IMR-90 (cell line): ENCODE data around the gene RPS10. TPM values are rescaled to one million over a fixed set of nuclear protein-coding genes. Genes with fewer than 3 reads are reported as not detected.

Source experiments
- ATAC-seq: fragments of 200-7000 bp; cut with Tn5 transposase; 2 replicates; pipeline ENCODE4 v1.9.1; 2020; ENCODE audit warnings: low read depth, mild to moderate bottlenecking, moderate library complexity
- BruUV-seq: library from RNA; stranded (reverse); fragments of 400-500 nt; replicated peaks from 2 replicates; lab custom pipeline; 2021; lab: Mats Ljungman, UMichigan
- CTCF ChIA-PET: fragments of 300-600 bp; formaldehyde crosslinking; extraction: SDS; loops from one replicate; lab custom pipeline; 2021; ENCODE audit warnings: antibody characterized with exemption; lab: Yijun Ruan, JAX
- POLR2A ChIA-PET: fragments of 300-600 bp; sonication (Branson Sonifier 250); formaldehyde crosslinking; loops from one replicate; lab custom pipeline; 2022; ENCODE audit warnings: antibody characterized with exemption; ENCODE audit not compliant: unreplicated experiment; lab: Charles Lee
- DNase-seq: peaks from one replicate; pipeline ENCODE4 v3.0.0; 2013
- H2AFZ ChIP-seq: replicated peaks from 2 replicates; pipeline ENCODE3; 2013; ENCODE audit warnings: low read length, mild to moderate bottlenecking; ENCODE audit not compliant: poor library complexity
- H2AK5ac ChIP-seq: 2 replicates; pipeline ENCODE4 v1.6.1; 2013; ENCODE audit warnings: low read depth, low read length, inconsistent platforms
- H2AK9ac ChIP-seq: replicated peaks from 2 replicates; pipeline ENCODE3; 2013; ENCODE audit warnings: mild to moderate bottlenecking, low read depth, low read length, moderate library complexity; ENCODE audit not compliant: poor library complexity
- H2BK120ac ChIP-seq: 2 replicates; pipeline ENCODE4 v1.6.1; 2013; ENCODE audit warnings: low read depth, low read length, inconsistent platforms
- H2BK15ac ChIP-seq: 3 replicates; pipeline ENCODE4 v1.6.1; 2013; ENCODE audit warnings: low read depth, low read length, inconsistent platforms
- H2BK20ac ChIP-seq: 2 replicates; pipeline ENCODE4 v1.6.1; 2013; ENCODE audit warnings: low read depth, mild to moderate bottlenecking, inconsistent platforms, low read length, moderate library complexity
- H2BK5ac ChIP-seq: 2 replicates; pipeline ENCODE4 v1.6.1; 2013; ENCODE audit warnings: mild to moderate bottlenecking, low read depth, low read length, inconsistent platforms; ENCODE audit not compliant: poor library complexity, severe bottlenecking
- H3K14ac ChIP-seq: replicated peaks from 2 replicates; pipeline ENCODE4 v1.6.1; 2013; ENCODE audit warnings: low read depth, low read length, inconsistent platforms
- H3K18ac ChIP-seq: 2 replicates; pipeline ENCODE4 v1.6.1; 2013; ENCODE audit warnings: low read depth, low read length, control low read depth
- H3K23ac ChIP-seq: 2 replicates; pipeline ENCODE4 v1.6.1; 2013; ENCODE audit warnings: low read depth, low read length, inconsistent platforms
- H3K27ac ChIP-seq: 2 replicates; pipeline ENCODE4 v1.5.1; 2013; ENCODE audit warnings: mild to moderate bottlenecking, control low read depth, low read length; ENCODE audit not compliant: insufficient read depth
- H3K27me3 ChIP-seq: 2 replicates; pipeline ENCODE4 v1.6.1; 2013; ENCODE audit warnings: low read length; ENCODE audit not compliant: control insufficient read depth, insufficient read depth
- H3K36me3 ChIP-seq: 2 replicates; pipeline ENCODE4 v1.6.1; 2013; ENCODE audit warnings: low read length, mixed read lengths; ENCODE audit not compliant: control insufficient read depth, insufficient read depth
- H3K4ac ChIP-seq: 2 replicates; pipeline ENCODE4 v1.6.1; 2013; ENCODE audit warnings: low read depth, low read length, inconsistent platforms
- H3K4me1 ChIP-seq: 2 replicates; pipeline ENCODE4 v1.6.1; 2013; ENCODE audit warnings: low read length, mixed read lengths; ENCODE audit not compliant: control insufficient read depth, insufficient read depth
- H3K4me2 ChIP-seq: 2 replicates; pipeline ENCODE4 v1.6.1; 2013; ENCODE audit warnings: low read depth, mild to moderate bottlenecking, control low read depth, low read length, moderate library complexity
- H3K4me3 ChIP-seq: 2 replicates; pipeline ENCODE4 v1.5.1; 2013; ENCODE audit warnings: low read depth, mild to moderate bottlenecking, control low read depth, low read length, moderate library complexity; ENCODE audit not compliant: insufficient read depth
- H3K56ac ChIP-seq: 2 replicates; pipeline ENCODE4 v1.6.1; 2013; ENCODE audit warnings: low read length, inconsistent platforms; ENCODE audit not compliant: insufficient read depth; ENCODE audit errors: extremely low read depth
- H3K79me1 ChIP-seq, 2 experiments: 2 replicates each; pipeline ENCODE4 v1.6.1; 2013; ENCODE audit warnings: low read length in 2 of 2, inconsistent platforms in 1 of 2, low read depth in 1 of 2
- H3K9ac ChIP-seq: 2 replicates; pipeline ENCODE4 v1.6.1; 2013; ENCODE audit warnings: low read depth, low read length, control low read depth
- H3K9me1 ChIP-seq: 2 replicates; pipeline ENCODE4 v1.6.1; 2013; ENCODE audit warnings: low read length, inconsistent platforms; ENCODE audit not compliant: insufficient read depth
- H3K9me3 ChIP-seq: 2 replicates; pipeline ENCODE4 v1.6.1; 2013; ENCODE audit warnings: low read length; ENCODE audit not compliant: control insufficient read depth, insufficient read depth
- H4K20me1 ChIP-seq: 2 replicates; pipeline ENCODE4 v1.6.1; 2013; ENCODE audit warnings: low read length, inconsistent platforms; ENCODE audit not compliant: insufficient read depth
- H4K5ac ChIP-seq: 2 replicates; pipeline ENCODE4 v1.6.1; 2013; ENCODE audit warnings: mild to moderate bottlenecking, low read depth, low read length, control low read depth
- H4K8ac ChIP-seq, 2 experiments: 2 replicates each; pipeline ENCODE4 v1.6.1; 2013; ENCODE audit warnings: low read depth in 2 of 2, low read length in 2 of 2, control low read depth in 1 of 2, inconsistent platforms in 1 of 2
- H4K91ac ChIP-seq: 2 replicates; pipeline ENCODE4 v1.6.1; 2013; ENCODE audit warnings: low read depth, low read length, inconsistent platforms; ENCODE audit not compliant: insufficient read depth
- BHLHE40 ChIP-seq: fragments of 150-350 bp; IDR thresholded peaks from 2 replicates; pipeline ENCODE4 v1.6.1; 2016; ENCODE audit warnings: mild to moderate bottlenecking, low read depth, low read length
- CEBPB ChIP-seq: IDR thresholded peaks from 2 replicates; pipeline ENCODE4 v1.6.1; 2012; ENCODE audit warnings: low read depth, low read length, improper control_type of control experiment
- CHD1 ChIP-seq: IDR thresholded peaks from 2 replicates; pipeline ENCODE4 v1.6.1; 2012; ENCODE audit warnings: low read depth, low read length, improper control_type of control experiment
- CTCF ChIP-seq: conservative IDR thresholded peaks from 2 replicates; pipeline ENCODE4 v1.5.1; 2012; ENCODE audit warnings: mild to moderate bottlenecking, low read depth, low read length, improper control_type of control experiment
- FOS ChIP-seq: fragments of 150-350 bp; IDR thresholded peaks from 2 replicates; pipeline ENCODE4 v1.6.1; 2016; ENCODE audit warnings: low read depth, low read length
- MAFK ChIP-seq: IDR thresholded peaks from 2 replicates; pipeline ENCODE4 v1.6.1; 2012; ENCODE audit warnings: low read depth, low read length, improper control_type of control experiment
- MAZ ChIP-seq: IDR thresholded peaks from 2 replicates; pipeline ENCODE4 v1.6.1; 2012; ENCODE audit warnings: low read depth, mild to moderate bottlenecking, low read length, improper control_type of control experiment, moderate library complexity, borderline replicate concordance
- MXI1 ChIP-seq: IDR thresholded peaks from 2 replicates; pipeline ENCODE4 v1.6.1; 2012; ENCODE audit warnings: low read depth, mild to moderate bottlenecking, low read length, moderate library complexity, borderline replicate concordance
- NFE2L2 ChIP-seq: fragments of 150-350 bp; IDR thresholded peaks from 2 replicates; pipeline ENCODE4 v1.6.1; 2016; ENCODE audit warnings: low read depth, mild to moderate bottlenecking, low read length
- POLR2A ChIP-seq: IDR thresholded peaks from 2 replicates; pipeline ENCODE4 v1.6.1; 2012; ENCODE audit warnings: mild to moderate bottlenecking, low read depth, low read length
- RAD21 ChIP-seq: IDR thresholded peaks from 2 replicates; pipeline ENCODE4 v1.6.1; 2012; ENCODE audit warnings: low read length, improper control_type of control experiment
- RCOR1 ChIP-seq: IDR thresholded peaks from 2 replicates; pipeline ENCODE4 v1.6.1; 2012; ENCODE audit warnings: mild to moderate bottlenecking, low read length, improper control_type of control experiment; ENCODE audit not compliant: insufficient replicate concordance
- RFX5 ChIP-seq: IDR thresholded peaks from 2 replicates; pipeline ENCODE4 v1.8.0; 2012; ENCODE audit warnings: low read depth, mild to moderate bottlenecking, low read length, moderate library complexity
- WGBS, 2 experiments: methylation state at CpG; one replicate each; pipeline versions ENCODE4 v1.1.5 to v1.1.7; 2013; ENCODE audit warnings: missing lambda C conversion rate in 2 of 2; ENCODE audit not compliant: insufficient read length in 1 of 2; ENCODE audit errors: extremely low coverage in 2 of 2; 5-methylcytosine and 5-hydroxymethylcytosine counted together
- dilution Hi-C: fragments of 300-500 bp; cut with HindIII; formaldehyde crosslinking; loops from one replicate; pipeline ENCODE4 v1.14.3; 2018; ENCODE audit warnings: low sequenced_read_pairs; ENCODE audit not compliant: unreplicated experiment
- in situ Hi-C: fragments of 300-500 bp; cut with MboI; formaldehyde crosslinking; loops from 3 replicates; pipeline ENCODE4 v1.14.3; 2019; ENCODE audit warnings: low sequenced_read_pairs, inconsistent platforms, mixed read lengths
- intact Hi-C: fragments of 100-400 bp; cut with micrococcal nuclease; formaldehyde crosslinking; loops from 2 replicates; pipeline ENCODE4 v1.10.0; 2022
- polyA plus RNA-seq, 3 experiments: library from polyadenylated mRNA; depleted of rRNA; stranded (reverse); fragments of >200 nt; gene quantifications; 2 replicates each; pipeline ENCODE4 v1.2.3, GENCODE V29; 2012; ENCODE audit warnings: low replicate concordance in 1 of 3
- total RNA-seq: library from RNA; depleted of rRNA; stranded (reverse); fragments of >200 nt; gene quantifications from 2 replicates; pipeline ENCODE4 v1.2.3, GENCODE V29; 2012
- TF ChIP-seq, protein P1 (sequence below): fragments of 150-350 bp; IDR thresholded peaks from 2 replicates; pipeline ENCODE4 v1.6.1; 2017; ENCODE audit warnings: mild to moderate bottlenecking, antibody characterized with exemption, low read length, low read depth
- TF ChIP-seq, protein P2 (sequence below): fragments of 150-350 bp; IDR thresholded peaks from 2 replicates; pipeline ENCODE4 v1.6.1; 2016; ENCODE audit warnings: low read depth, mild to moderate bottlenecking, low read length, moderate library complexity, borderline replicate concordance

RPS10 gene
- total and polyA plus RNA-seq, 2 of the 4 experiments (the other 2 are of a cell fraction), result 5,462 to 5,584 TPM

- in situ Hi-C loops, result no loop called here
- no peaks in the 10 kb centered on the region for H3K9me1 ChIP-seq
- POLR2A ChIA-PET, result no interaction called here
Measured at GRCh38 chr6:34455831-34456230, 30.0 kb upstream of the RPS10 start.

More at GRCh38 chr6:34455831-34456230, 30.0 kb upstream of the RPS10 start:
- TF ChIP-seq NFE2L2 (no peak), RCOR1 (no peak), CTCF (no peak), MAFK (no peak), CEBPB (no peak), CHD1 (no peak), POLR2A (no peak), RFX5 (no peak), RAD21 (no peak), MXI1 (no peak), FOS (no peak), BHLHE40 (no peak), MAZ (no peak)
- TF ChIP-seq, protein P1, sequence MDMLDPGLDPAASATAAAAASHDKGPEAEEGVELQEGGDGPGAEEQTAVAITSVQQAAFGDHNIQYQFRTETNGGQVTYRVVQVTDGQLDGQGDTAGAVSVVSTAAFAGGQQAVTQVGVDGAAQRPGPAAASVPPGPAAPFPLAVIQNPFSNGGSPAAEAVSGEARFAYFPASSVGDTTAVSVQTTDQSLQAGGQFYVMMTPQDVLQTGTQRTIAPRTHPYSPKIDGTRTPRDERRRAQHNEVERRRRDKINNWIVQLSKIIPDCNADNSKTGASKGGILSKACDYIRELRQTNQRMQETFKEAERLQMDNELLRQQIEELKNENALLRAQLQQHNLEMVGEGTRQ, result no peak
- TF ChIP-seq, protein P2, sequence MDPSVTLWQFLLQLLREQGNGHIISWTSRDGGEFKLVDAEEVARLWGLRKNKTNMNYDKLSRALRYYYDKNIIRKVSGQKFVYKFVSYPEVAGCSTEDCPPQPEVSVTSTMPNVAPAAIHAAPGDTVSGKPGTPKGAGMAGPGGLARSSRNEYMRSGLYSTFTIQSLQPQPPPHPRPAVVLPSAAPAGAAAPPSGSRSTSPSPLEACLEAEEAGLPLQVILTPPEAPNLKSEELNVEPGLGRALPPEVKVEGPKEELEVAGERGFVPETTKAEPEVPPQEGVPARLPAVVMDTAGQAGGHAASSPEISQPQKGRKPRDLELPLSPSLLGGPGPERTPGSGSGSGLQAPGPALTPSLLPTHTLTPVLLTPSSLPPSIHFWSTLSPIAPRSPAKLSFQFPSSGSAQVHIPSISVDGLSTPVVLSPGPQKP, result no peak
- no peak overlapping the region for H3K4ac ChIP-seq
- peaks cover 8% of the 10 kb centered on the region for H3K9me3 ChIP-seq
- H3K14ac ChIP-seq, result no peak overlapping the region
- no peak overlapping the region for H4K5ac ChIP-seq
- H3K18ac ChIP-seq, result no peak overlapping the region
- H3K27me3 ChIP-seq, result peaks cover 9% of the 10 kb centered on the region
- H2BK120ac ChIP-seq, result no peak overlapping the region
- dilution Hi-C loops, result no loop called here
- H3K4me2 ChIP-seq, result no peak overlapping the region
- no peak overlapping the region for H3K4me3 ChIP-seq
- no peak for DNase-seq
- no peak overlapping the region for H3K56ac ChIP-seq
- CTCF ChIA-PET, result interaction anchor here (1.1 kb wide), 1 partner anchor 153 kb away, joined by 3 read pairs; no protein-coding TSS in a partner anchor
- BruUV-seq, result no TSS peak
- H3K27ac ChIP-seq, result no peak overlapping the region
- H3K36me3 ChIP-seq, result no peaks in the 10 kb centered on the region
- H3K79me1 ChIP-seq, result no peaks in the 10 kb centered on the region
- ATAC-seq, result no peak
- H2AFZ ChIP-seq, result no peak overlapping the region
- H2BK5ac ChIP-seq, result no peak overlapping the region
- WGBS, 2 experiments, result no CpG with 5 or more reads among the region's 1 CpG
- intact Hi-C loops, result no loop called here
- H3K23ac ChIP-seq, result no peak overlapping the region
- H3K9ac ChIP-seq, result no peak overlapping the region
- H2AK5ac ChIP-seq, result no peak overlapping the region
- no peak overlapping the region for H2AK9ac ChIP-seq
- H3K4me1 ChIP-seq, result no peaks in the 10 kb centered on the region
- no peak overlapping the region for H2BK20ac ChIP-seq
- no peak overlapping the region for H4K91ac ChIP-seq
- no peak overlapping the region for H4K8ac ChIP-seq
- H2BK15ac ChIP-seq, result no peak overlapping the region
- H4K20me1 ChIP-seq, result no peaks in the 10 kb centered on the region
